Activated CD4-positive, alpha-beta memory T cell treated with anti-CD3 and anti-CD28 coated beads for 36 hours (primary cell): ENCODE data around the gene PTOV1. TPM values are rescaled to one million over a fixed set of nuclear protein-coding genes. Genes with fewer than 3 reads are reported as not detected.

Source experiments
- CTCF ChIA-PET: fragments of 350-600 bp; sonication (Branson Sonifier 250); formaldehyde crosslinking; loops from one replicate; lab custom pipeline; 2021; ENCODE audit warnings: antibody characterized with exemption, inconsistent platforms; lab: Charles Lee
- POLR2A ChIA-PET: fragments of 350-600 bp; sonication (Branson Sonifier 250); formaldehyde crosslinking; loops from one replicate; lab custom pipeline; 2021; ENCODE audit warnings: antibody characterized with exemption; lab: Charles Lee
- DNase-seq: peaks from one replicate; pipeline ENCODE4 v3.0.0-alpha.2; 2020
- H3K27ac Mint-ChIP-seq: one replicate; pipeline ENCODE4 v1.8.0; 2021; ENCODE audit warnings: mixed read lengths
- H3K27me3 Mint-ChIP-seq: one replicate; pipeline ENCODE4 v1.8.0; 2021; ENCODE audit warnings: mixed read lengths
- H3K36me3 Mint-ChIP-seq: one replicate; pipeline ENCODE4 v1.8.0; 2021; ENCODE audit warnings: mixed read lengths
- H3K4me1 Mint-ChIP-seq: one replicate; pipeline ENCODE4 v1.8.0; 2021; ENCODE audit warnings: low read depth, mixed read lengths
- H3K4me3 Mint-ChIP-seq: one replicate; pipeline ENCODE4 v1.8.0; 2021; ENCODE audit warnings: mild to moderate bottlenecking, mixed read lengths
- H3K9me3 Mint-ChIP-seq: one replicate; pipeline ENCODE4 v1.8.0; 2021; ENCODE audit warnings: mixed read lengths
- intact Hi-C: fragments of 100-400 bp; cut with micrococcal nuclease; formaldehyde crosslinking; loops from one replicate; pipeline ENCODE4 v1.15.1; 2023
- total RNA-seq, 2 experiments: library from RNA; stranded (reverse); gene quantifications; one replicate each; pipeline ENCODE4 v1.2.3, GENCODE V29; 2021

Gene PTOV1
- total RNA-seq, 2 experiments from 2014 or later = 105 to 108 TPM

- H3K36me3 Mint-ChIP-seq = peaks cover 7% of the 10 kb centered on the region
- H3K27me3 Mint-ChIP-seq = no peaks in the 10 kb centered on the region
- intact Hi-C loops = loop anchor here (2.0 kb wide), 1 partner anchor 133 kb away; the partner anchor contains the start of gene PRMT1
- ChIA-PET CTCF (interaction anchor here (0.9 to 1.1 kb wide), 2 partner anchors 54 to 92 kb away, joined by 3 to 4 read pairs; no protein-coding TSS in a partner anchor), POLR2A (no interaction called here)
- H3K4me3 Mint-ChIP-seq = peak overlapping the region; percentile 81
- peak; percentile 66 for DNase-seq
- no peaks in the 10 kb centered on the region for H3K9me3 Mint-ChIP-seq
- peak overlapping the region; percentile 72 for H3K27ac Mint-ChIP-seq
- peaks cover 35% of the 10 kb centered on the region for H3K4me1 Mint-ChIP-seq
Measured at GRCh38 chr19:49809160-49809940, 41.6 kb upstream of the PTOV1 start.

- no peaks in the 10 kb centered on the region for H3K27me3 Mint-ChIP-seq
- DNase-seq = no peak
- H3K9me3 Mint-ChIP-seq = no peaks in the 10 kb centered on the region
- POLR2A ChIA-PET = no interaction called here
- peak overlapping the region; percentile 81 for H3K4me3 Mint-ChIP-seq
- peaks cover 7% of the 10 kb centered on the region for H3K36me3 Mint-ChIP-seq
- peak overlapping the region; percentile 52 for H3K27ac Mint-ChIP-seq
- intact Hi-C loops = loop anchor here (2.0 to 5.0 kb wide), 4 partner anchors 117 to 313 kb away; partner anchors contain the start of genes ATF5, NUP62, PRMT1 and PRR12
- CTCF ChIA-PET = interaction anchor here (0.9 to 1.1 kb wide), 2 partner anchors 53 to 93 kb away, joined by 3 to 4 read pairs; no protein-coding TSS in a partner anchor
- H3K4me1 Mint-ChIP-seq = peaks cover 35% of the 10 kb centered on the region
Measured at GRCh38 chr19:49809941-49810389, 41.0 kb upstream of the PTOV1 start.

GRCh38 chr19:49811328-49811727 lies 39.6 kb upstream of the PTOV1 start:
- Mint-ChIP-seq H3K4me1 (peaks cover 35% of the 10 kb centered on the region), H3K4me3 (no peak overlapping the region), H3K36me3 (peaks cover 3% of the 10 kb centered on the region), H3K27me3 (no peaks in the 10 kb centered on the region), H3K9me3 (no peaks in the 10 kb centered on the region), H3K27ac (no peak overlapping the region)
- CTCF ChIA-PET = no interaction called here
- POLR2A ChIA-PET = no interaction called here
- no peak for DNase-seq
- intact Hi-C loops = loop anchor here (5.0 kb wide), 3 partner anchors 116 to 314 kb away; partner anchors contain the start of genes ATF5, NUP62, PRR12 and RPS11

- H3K27me3 Mint-ChIP-seq = no peaks in the 10 kb centered on the region
- intact Hi-C loops = loop anchor here (5.0 kb wide), 3 partner anchors 115 to 315 kb away; partner anchors contain the start of genes ATF5, NUP62, PRR12 and RPS11
- peaks cover 3% of the 10 kb centered on the region for H3K36me3 Mint-ChIP-seq
Measured at GRCh38 chr19:49812452-49812996, 38.4 kb upstream of the PTOV1 start.

GRCh38 chr19:49812997-49813861 lies 37.7 kb upstream of the PTOV1 start, which contains the start of gene FUZ:
TSS of gene FUZ (minus strand) at chr19:49813292. CDS start at chr19:49813106, 186 bp downstream.
- H3K9me3 Mint-ChIP-seq = no peaks in the 10 kb centered on the region
- H3K4me1 Mint-ChIP-seq = peaks cover 35% of the 10 kb centered on the region
- peak within 1 kb of the TSS; percentile 96 for H3K27ac Mint-ChIP-seq
- intact Hi-C loops = loop anchor here (1.0 to 5.0 kb wide), 5 partner anchors 47 to 316 kb away; partner anchors contain the start of genes AKT1S1, ATF5, NUP62 and PRR12
- DNase-seq = peak; percentile 96
- peaks cover 3% of the 10 kb centered on the region for H3K36me3 Mint-ChIP-seq
- no peaks in the 10 kb centered on the region for H3K27me3 Mint-ChIP-seq
- ChIA-PET CTCF (interaction anchor here (1.0 to 1.1 kb wide), 3 partner anchors 14 to 170 kb away, joined by 3 to 4 read pairs (median 3); no protein-coding TSS in a partner anchor), POLR2A (interaction anchor here (0.8 to 1.9 kb wide), 5 partner anchors 37 to 173 kb away, joined by 3 to 9 read pairs (median 3); partner anchors contain the start of genes AP2A1, ATF5, PTOV1 and RRAS)
- H3K4me3 Mint-ChIP-seq = peak within 1 kb of the TSS; percentile 86

More at GRCh38 chr19:49812452-49812996, 38.4 kb upstream of the PTOV1 start:
- H3K9me3 Mint-ChIP-seq = no peaks in the 10 kb centered on the region
- POLR2A ChIA-PET = interaction anchor here (0.8 to 1.9 kb wide), 4 partner anchors 38 to 172 kb away, joined by 3 to 9 read pairs (median 6); partner anchors contain the start of genes AP2A1, PTOV1 and RRAS
- no peak for DNase-seq
- CTCF ChIA-PET = interaction anchor here (1.0 to 1.1 kb wide), 2 partner anchors 96 to 169 kb away, joined by 3 to 4 read pairs; no protein-coding TSS in a partner anchor
- peaks cover 35% of the 10 kb centered on the region for H3K4me1 Mint-ChIP-seq
- peak overlapping the region; percentile 86 for H3K4me3 Mint-ChIP-seq
- peak overlapping the region; percentile 96 for H3K27ac Mint-ChIP-seq

- Mint-ChIP-seq H3K36me3 (peaks cover 3% of the 10 kb centered on the region), H3K9me3 (no peaks in the 10 kb centered on the region), H3K4me3 (peak overlapping the region; percentile 37), H3K27me3 (no peaks in the 10 kb centered on the region), H3K27ac (peak overlapping the region; percentile 96), H3K4me1 (peaks cover 33% of the 10 kb centered on the region)
- intact Hi-C loops = loop anchor here (5.0 kb wide), 3 partner anchors 113 to 317 kb away; partner anchors contain the start of genes ATF5, NUP62, PRR12 and RPS11
- ChIA-PET POLR2A (interaction anchor here (1.3 to 1.9 kb wide), 3 partner anchors 36 to 174 kb away, joined by 3 to 9 read pairs (median 8); partner anchors contain the start of genes PTOV1 and RRAS), CTCF (interaction anchor here (0.7 to 1.0 kb wide), 2 partner anchors 15 to 19 kb away, joined by 3 read pairs; no protein-coding TSS in a partner anchor)
- no peak for DNase-seq
Measured at GRCh38 chr19:49814010-49814409, 36.9 kb upstream of the PTOV1 start.

GRCh38 chr19:49816590-49816989 lies 34.4 kb upstream of the PTOV1 start:
- no peak for DNase-seq
- no peaks in the 10 kb centered on the region for H3K9me3 Mint-ChIP-seq
- no peak overlapping the region for H3K27ac Mint-ChIP-seq
- ChIA-PET CTCF (no interaction called here), POLR2A (no interaction called here)
- no peaks in the 10 kb centered on the region for H3K36me3 Mint-ChIP-seq
- H3K27me3 Mint-ChIP-seq = no peaks in the 10 kb centered on the region
- intact Hi-C loops = loop anchor here (5.0 kb wide), 1 partner anchor 51 kb away; the partner anchor contains the start of gene PNKP
- peaks cover 31% of the 10 kb centered on the region for H3K4me1 Mint-ChIP-seq
- no peak overlapping the region for H3K4me3 Mint-ChIP-seq

- Mint-ChIP-seq H3K27ac (peak within 1 kb of the TSS; percentile 98), H3K4me1 (peaks cover 19% of the 10 kb centered on the region), H3K27me3 (no peaks in the 10 kb centered on the region), H3K36me3 (no peaks in the 10 kb centered on the region), H3K4me3 (peak within 1 kb of the TSS; percentile 93), H3K9me3 (no peaks in the 10 kb centered on the region)
- DNase-seq = peak; percentile 91
- ChIA-PET POLR2A (no interaction called here), CTCF (interaction anchor here (0.7 to 1.1 kb wide), 2 partner anchors 101 to 1498 kb away, joined by 4 to 6 read pairs; no protein-coding TSS in a partner anchor)
- intact Hi-C loops = loop anchor here (1.0 to 5.0 kb wide), 3 partner anchors 33 to 52 kb away; partner anchors contain the start of genes PNKP and PTOV1
Measured at GRCh38 chr19:49817964-49818648, 32.9 kb upstream of the PTOV1 start, which contains the start of gene MED25. TSS of gene MED25 (plus strand) at chr19:49818289. CDS start at chr19:49818342, 53 bp downstream.

GRCh38 chr19:49818649-49819370 lies 32.1 kb upstream of the PTOV1 start:
- no peak for DNase-seq
- Mint-ChIP-seq H3K4me1 (peaks cover 16% of the 10 kb centered on the region), H3K27me3 (no peaks in the 10 kb centered on the region), H3K4me3 (peak overlapping the region; percentile 93), H3K36me3 (no peaks in the 10 kb centered on the region), H3K27ac (peak overlapping the region; percentile 98), H3K9me3 (no peaks in the 10 kb centered on the region)
- CTCF ChIA-PET = interaction anchor here (0.7 to 1.1 kb wide), 3 partner anchors 101 to 1499 kb away, joined by 3 to 6 read pairs (median 4); no protein-coding TSS in a partner anchor
- POLR2A ChIA-PET = interaction anchor here (0.6 kb wide), 1 partner anchor 49 kb away, joined by 4 read pairs; the partner anchor contains the start of gene PNKP
- intact Hi-C loops = loop anchor here (1.0 to 5.0 kb wide), 3 partner anchors 32 to 53 kb away; partner anchors contain the start of genes PNKP and PTOV1
